GM06990 (cell line): ENCODE results near the gene GALNT9.

ENCODE experiments used
- DNase-seq: peaks from one replicate; pipeline ENCODE4 v3.0.0-alpha.2; 2011; ENCODE audit not compliant: insufficient read length; ENCODE audit errors: extremely low read depth
- H3K27me3 ChIP-seq: replicated peaks from 2 replicates; pipeline ENCODE4 v1.6.0; 2011; ENCODE audit warnings: low read length; ENCODE audit not compliant: control insufficient read depth, insufficient read depth
- H3K36me3 ChIP-seq: 2 replicates; pipeline ENCODE4 v1.5.1; 2011; ENCODE audit warnings: low read length; ENCODE audit not compliant: control insufficient read depth, insufficient read depth
- H3K4me3 ChIP-seq: replicated peaks from 2 replicates; pipeline ENCODE4 v1.5.1; 2011; ENCODE audit warnings: low read depth, mild to moderate bottlenecking, control low read depth, low read length
- CTCF ChIP-seq: IDR thresholded peaks from 2 replicates; pipeline ENCODE4 v1.5.1; 2011; ENCODE audit warnings: low read length, control low read depth, mild to moderate bottlenecking, inconsistent platforms; ENCODE audit not compliant: insufficient read depth, poor library complexity, severe bottlenecking

The GALNT9 gene

GRCh38 chr12:132263451-132264049 lies 65.8 kb downstream of the GALNT9 start:
- Histone ChIP-seq H3K4me3 (no peak overlapping the region), H3K27me3 (no peaks in the 10 kb centered on the region), H3K36me3 (no peaks in the 10 kb centered on the region)
- no peak for TF ChIP-seq CTCF
- no peak for DNase-seq

- no peaks in the 10 kb centered on the region for H3K36me3 ChIP-seq
- TF ChIP-seq CTCF, result no peak
- H3K27me3 ChIP-seq, result no peaks in the 10 kb centered on the region
- no peak for DNase-seq
- no peak overlapping the region for H3K4me3 ChIP-seq
These were observed 66.4 kb downstream of the GALNT9 start for GRCh38 chr12:132263061-132263360.

GRCh38 chr12:132262256-132263060 lies 66.9 kb downstream of the GALNT9 start:
- Histone ChIP-seq H3K36me3 (no peaks in the 10 kb centered on the region), H3K27me3 (no peaks in the 10 kb centered on the region), H3K4me3 (no peak overlapping the region)
- TF ChIP-seq CTCF, result no peak
- no peak for DNase-seq

GRCh38 chr12:132261328-132262138 lies 67.9 kb downstream of the GALNT9 start:
- no peaks in the 10 kb centered on the region for H3K27me3 ChIP-seq
- no peak for TF ChIP-seq CTCF
- H3K4me3 ChIP-seq, result no peak overlapping the region
- no peak for DNase-seq
- no peaks in the 10 kb centered on the region for H3K36me3 ChIP-seq

GRCh38 chr12:132260721-132261120 lies 68.7 kb downstream of the GALNT9 start:
- no peak for DNase-seq
- TF ChIP-seq CTCF, result no peak
- H3K36me3 ChIP-seq, result no peaks in the 10 kb centered on the region
- H3K4me3 ChIP-seq, result no peak overlapping the region
- H3K27me3 ChIP-seq, result no peaks in the 10 kb centered on the region
